HG03442 (cell line): ENCODE results near the gene ZBTB43.
"Not testable (repeated sequence)": the region's sequence is repeated elsewhere in the genome, so short reads cannot be mapped to it uniquely, and the experiment has no call there.

ENCODE experiments used
- ATAC-seq: cut with Tn5 transposase; IDR thresholded peaks from one replicate; pipeline ENCODE4 v1.9.1; 2021; ENCODE audit warnings: mild to moderate bottlenecking, moderate library complexity; ENCODE audit not compliant: unreplicated experiment

ZBTB43 gene

GRCh38 chr9:126790561-126790960, 14.3 kb upstream of the ZBTB43 start:
- no peak for ATAC-seq

- ATAC-seq, result no peak
Observed at GRCh38 chr9:126791406-126792230, 13.2 kb upstream of the ZBTB43 start.

GRCh38 chr9:126793686-126794417, 11.0 kb upstream of the ZBTB43 start:
- no peak for ATAC-seq

GRCh38 chr9:126794441-126794840, 10.4 kb upstream of the ZBTB43 start:
- ATAC-seq, result no peak

- ATAC-seq, result no peak
Observed at GRCh38 chr9:126796758-126797157, 8.1 kb upstream of the ZBTB43 start.

GRCh38 chr9:126797903-126798302, 6.9 kb upstream of the ZBTB43 start:
- no peak for ATAC-seq

GRCh38 chr9:126799034-126799433, 5.8 kb upstream of the ZBTB43 start:
- ATAC-seq, result no peak

- ATAC-seq, result no peak
Observed at GRCh38 chr9:126802318-126803059, 2.4 kb upstream of the ZBTB43 start.

- no peak for ATAC-seq
Observed at GRCh38 chr9:126804198-126804695, 593 bp upstream of the ZBTB43 start.

GRCh38 chr9:126805554-126806262, 868 bp downstream of the ZBTB43 start:
- peak; percentile 63 for ATAC-seq

- no peak for ATAC-seq
Observed at GRCh38 chr9:126806336-126806735, 1.5 kb downstream of the ZBTB43 start.

- no peak for ATAC-seq
Observed at GRCh38 chr9:126809068-126809467, 4.2 kb downstream of the ZBTB43 start.

- not testable (repeated sequence) for ATAC-seq
Observed at GRCh38 chr9:126810221-126810620, 5.4 kb downstream of the ZBTB43 start.

- ATAC-seq, result no peak
Observed at GRCh38 chr9:126813072-126813471, 8.2 kb downstream of the ZBTB43 start.

GRCh38 chr9:126814091-126814490, 9.3 kb downstream of the ZBTB43 start:
- ATAC-seq, result no peak

- ATAC-seq, result not testable (repeated sequence)
Observed at GRCh38 chr9:126817615-126818014, 12.8 kb downstream of the ZBTB43 start.

- ATAC-seq, result no peak
Observed at GRCh38 chr9:126818482-126818881, 13.6 kb downstream of the ZBTB43 start.

GRCh38 chr9:126819482-126819881, 14.6 kb downstream of the ZBTB43 start:
- no peak for ATAC-seq

GRCh38 chr9:126822278-126822677, 17.4 kb downstream of the ZBTB43 start:
- ATAC-seq, result no peak

- ATAC-seq, result no peak
Observed at GRCh38 chr9:126822873-126823272, 18.0 kb downstream of the ZBTB43 start.

GRCh38 chr9:126824052-126824451, 19.2 kb downstream of the ZBTB43 start:
- ATAC-seq, result not testable (repeated sequence)
